ENCODE results near the gene SPRY1.

SPRY1 gene

GRCh38 chr4:123349421-123350190 lies 47.0 kb upstream of the SPRY1 start:
- Histone ChIP-seq H3K9me2 (replicated peaks; ENCODE audit: insufficient read depth, low read length) (no peaks in the 10 kb centered on the region), H3K9ac (ENCODE audit: low read length) (no peak overlapping the region), H3K4me2 (ENCODE audit: low read depth, low read length) (no peak overlapping the region), H3K4me3 (ENCODE audit: low read length) (no peak overlapping the region), H3K9me3 (replicated peaks; ENCODE audit: insufficient read depth, low read length) (no peaks in the 10 kb centered on the region), H3K4me1 (ENCODE audit: low read length) (no peaks in the 10 kb centered on the region), H3K36me3 (replicated peaks; ENCODE audit: insufficient read depth, low read length) (no peaks in the 10 kb centered on the region), H3K79me2 (ENCODE audit: low read length) (no peaks in the 10 kb centered on the region), H2AFZ (ENCODE audit: low read length) (no peak overlapping the region), H3K27ac (ENCODE audit: low read length) (no peak overlapping the region), H4K20me1 (ENCODE audit: insufficient read depth, low read length) (no peaks in the 10 kb centered on the region), H3F3A (ENCODE audit: insufficient read depth, low read length) (no peaks in the 10 kb centered on the region), H3K27me3 (replicated peaks; ENCODE audit: insufficient read depth, low read length) (no peaks in the 10 kb centered on the region)
- TF ChIP-seq CTCF (IDR thresholded peaks at IDR 0.05; ENCODE audit: low read length) = no peak
- TF ChIP-seq EZH2phosphoT487 (IDR thresholded peaks at IDR 0.05; ENCODE audit: low read length) = no peak
- TF ChIP-seq EZH2 (optimal IDR thresholded peaks at IDR 0.05; ENCODE audit: low read depth, low read length) = no peak
- no peak for DNase-seq

- Histone ChIP-seq H3K4me1 (ENCODE audit: low read length) (no peaks in the 10 kb centered on the region), H3K9ac (ENCODE audit: low read length) (no peak overlapping the region), H3K4me2 (ENCODE audit: low read depth, low read length) (no peak overlapping the region), H3K79me2 (ENCODE audit: low read length) (no peaks in the 10 kb centered on the region), H2AFZ (ENCODE audit: low read length) (no peak overlapping the region), H3K27ac (ENCODE audit: low read length) (no peak overlapping the region), H3K4me3 (ENCODE audit: low read length) (no peak overlapping the region), H3K9me3 (replicated peaks; ENCODE audit: insufficient read depth, low read length) (no peaks in the 10 kb centered on the region), H4K20me1 (ENCODE audit: insufficient read depth, low read length) (no peaks in the 10 kb centered on the region), H3K9me2 (replicated peaks; ENCODE audit: insufficient read depth, low read length) (no peaks in the 10 kb centered on the region), H3F3A (ENCODE audit: insufficient read depth, low read length) (no peaks in the 10 kb centered on the region), H3K36me3 (replicated peaks; ENCODE audit: insufficient read depth, low read length) (no peaks in the 10 kb centered on the region), H3K27me3 (replicated peaks; ENCODE audit: insufficient read depth, low read length) (no peaks in the 10 kb centered on the region)
- TF ChIP-seq EZH2 (optimal IDR thresholded peaks at IDR 0.05; ENCODE audit: low read depth, low read length) (no peak), CTCF (IDR thresholded peaks at IDR 0.05; ENCODE audit: low read length) (no peak), EZH2phosphoT487 (IDR thresholded peaks at IDR 0.05; ENCODE audit: low read length) (no peak)
- no peak for DNase-seq
Observed at GRCh38 chr4:123350191-123350544, 46.4 kb upstream of the SPRY1 start.

GRCh38 chr4:123350726-123351125 lies 45.9 kb upstream of the SPRY1 start:
- no peaks in the 10 kb centered on the region for H3K9me3 ChIP-seq (replicated peaks; ENCODE audit: insufficient read depth, low read length)
- H3K4me3 ChIP-seq (ENCODE audit: low read length) = no peak overlapping the region

GRCh38 chr4:123351713-123352112 lies 44.9 kb upstream of the SPRY1 start:
- no peak for DNase-seq
- Histone ChIP-seq H3K79me2 (ENCODE audit: low read length) (no peaks in the 10 kb centered on the region), H3K27me3 (replicated peaks; ENCODE audit: insufficient read depth, low read length) (no peaks in the 10 kb centered on the region), H3K9ac (ENCODE audit: low read length) (no peak overlapping the region), H3K4me1 (ENCODE audit: low read length) (no peaks in the 10 kb centered on the region), H3K4me2 (ENCODE audit: low read depth, low read length) (no peak overlapping the region), H3K9me2 (replicated peaks; ENCODE audit: insufficient read depth, low read length) (no peaks in the 10 kb centered on the region), H3K9me3 (replicated peaks; ENCODE audit: insufficient read depth, low read length) (no peaks in the 10 kb centered on the region), H3K36me3 (replicated peaks; ENCODE audit: insufficient read depth, low read length) (no peaks in the 10 kb centered on the region), H3K27ac (ENCODE audit: low read length) (no peak overlapping the region), H3F3A (ENCODE audit: insufficient read depth, low read length) (no peaks in the 10 kb centered on the region), H4K20me1 (ENCODE audit: insufficient read depth, low read length) (no peaks in the 10 kb centered on the region), H2AFZ (ENCODE audit: low read length) (no peak overlapping the region), H3K4me3 (ENCODE audit: low read length) (no peak overlapping the region)
- no peak for TF ChIP-seq CTCF (IDR thresholded peaks at IDR 0.05; ENCODE audit: low read length)
- no peak for TF ChIP-seq EZH2 (optimal IDR thresholded peaks at IDR 0.05; ENCODE audit: low read depth, low read length)
- TF ChIP-seq EZH2phosphoT487 (IDR thresholded peaks at IDR 0.05; ENCODE audit: low read length) = no peak

More at GRCh38 chr4:123350726-123351125, 45.9 kb upstream of the SPRY1 start:
- Histone ChIP-seq H4K20me1 (ENCODE audit: insufficient read depth, low read length) (no peaks in the 10 kb centered on the region), H3F3A (ENCODE audit: insufficient read depth, low read length) (no peaks in the 10 kb centered on the region), H3K27me3 (replicated peaks; ENCODE audit: insufficient read depth, low read length) (no peaks in the 10 kb centered on the region), H3K9ac (ENCODE audit: low read length) (no peak overlapping the region), H2AFZ (ENCODE audit: low read length) (no peak overlapping the region), H3K36me3 (replicated peaks; ENCODE audit: insufficient read depth, low read length) (no peaks in the 10 kb centered on the region), H3K4me2 (ENCODE audit: low read depth, low read length) (no peak overlapping the region), H3K27ac (ENCODE audit: low read length) (no peak overlapping the region), H3K79me2 (ENCODE audit: low read length) (no peaks in the 10 kb centered on the region), H3K9me2 (replicated peaks; ENCODE audit: insufficient read depth, low read length) (no peaks in the 10 kb centered on the region), H3K4me1 (ENCODE audit: low read length) (no peaks in the 10 kb centered on the region)
- no peak for DNase-seq
- TF ChIP-seq EZH2phosphoT487 (IDR thresholded peaks at IDR 0.05; ENCODE audit: low read length) = no peak

Measured in MM.1S (cell line).